GM19452 (cell line): Measurements from ENCODE around the gene FGB.
A peak's percentile ranks its signal among the peaks of the same experiment; 100 is the strongest.

Experiments
- ATAC-seq: cut with Tn5 transposase; IDR thresholded peaks from one replicate; pipeline ENCODE4 v1.9.1; 2021; ENCODE audit not compliant: unreplicated experiment

Gene FGB

DNA sequence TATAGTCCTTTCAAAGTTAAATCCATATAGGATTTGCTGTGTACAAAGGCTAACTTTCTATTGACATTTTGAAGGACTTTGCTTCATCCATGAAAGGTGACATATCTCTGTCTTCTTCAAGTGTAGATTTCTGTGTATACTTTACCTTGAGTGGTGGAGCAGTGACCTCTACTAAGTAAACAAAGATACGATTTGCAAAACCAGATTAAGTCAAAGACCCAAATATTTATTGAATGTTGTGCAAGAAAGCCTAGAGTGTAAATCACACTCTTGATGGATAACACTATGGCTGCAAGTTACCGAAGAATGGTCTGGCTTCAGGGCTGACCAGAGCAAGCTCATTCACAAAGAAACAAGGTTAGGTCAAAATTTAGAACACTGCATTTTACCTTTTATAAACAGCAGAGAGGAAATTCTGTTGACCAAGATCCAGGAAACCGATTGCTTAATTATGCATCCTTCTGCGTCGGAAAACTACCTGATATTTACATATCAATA, 55.1 kb downstream of the FGB start:
- ATAC-seq, result no peak

DNA sequence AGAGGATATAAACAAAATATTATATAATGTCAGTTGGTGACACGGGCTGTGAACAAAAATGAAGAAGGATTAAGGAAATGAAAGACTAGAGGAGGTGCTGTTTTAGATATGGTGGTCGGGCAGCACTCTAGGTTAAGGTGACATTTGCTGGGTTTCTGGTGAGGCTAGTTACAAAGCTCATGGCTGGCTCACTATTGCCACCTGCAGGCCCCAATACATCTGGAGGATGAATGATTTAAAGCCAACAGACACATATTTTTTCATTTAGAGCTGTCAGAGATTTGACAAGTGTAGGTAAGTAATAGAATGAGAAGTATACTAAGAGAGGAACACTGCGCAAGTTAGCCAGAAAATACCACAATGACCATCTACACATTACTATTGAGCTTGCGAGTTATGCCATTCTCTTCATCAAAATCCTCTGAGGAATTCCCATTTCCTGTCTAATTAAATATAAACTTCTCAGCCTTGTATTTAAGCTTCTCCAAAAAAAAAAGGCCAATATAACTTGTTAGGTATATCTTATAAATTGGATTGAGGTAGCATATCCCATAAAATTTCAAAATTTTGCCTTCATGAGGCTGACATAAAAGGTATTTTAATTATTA, 56.0 kb downstream of the FGB start:
- peak; percentile 66 for ATAC-seq

DNA sequence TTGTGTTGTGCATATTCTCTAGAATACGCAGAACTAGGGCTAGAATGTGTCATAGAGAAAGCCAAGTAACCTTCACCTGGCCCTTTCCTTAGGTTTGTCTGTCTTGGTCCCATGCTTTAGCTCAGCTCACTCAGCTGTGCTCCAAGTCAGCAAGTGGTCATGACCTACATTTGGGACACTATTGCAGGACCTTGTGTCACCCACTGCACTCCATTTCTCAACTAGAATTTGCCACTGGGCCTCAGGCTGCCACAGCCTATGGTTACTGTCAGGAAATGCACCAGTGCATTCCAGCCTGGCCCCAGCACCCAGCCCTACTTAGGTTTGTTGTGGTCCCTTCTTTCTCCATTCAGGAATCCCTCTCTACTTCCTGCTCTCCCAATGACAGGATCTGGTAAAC, 57.3 kb downstream of the FGB start:
- ATAC-seq, result no peak
